Measurements from ENCODE around the gene LSM7. TPM values are rescaled to one million over a fixed set of nuclear protein-coding genes. Genes with fewer than 3 reads are reported as not detected.

Gene LSM7
- total and polyA plus RNA-seq, 2 of the 13 experiments (the other 11 are each of a cell fraction or from before 2014, with no cell fraction given) = 140 to 205 TPM

GRCh38 chr19:2345076-2345475 is 16.7 kb upstream of the LSM7 start:
- Histone ChIP-seq H3K9ac (ENCODE audit: insufficient read depth, low read depth, low read length) (no peak overlapping the region), H3K27ac (ENCODE audit: extremely low read length, insufficient read depth, low read length) (no peak overlapping the region), H3K4me3 (replicated peaks in 1 of 3; ENCODE audit: insufficient read depth in 1 of 3, low read depth in 2 of 3, low read length in 3 of 3) (no peak overlapping the region), H2AFZ (ENCODE audit: low read length) (no peak overlapping the region), H3K27me3 (ENCODE audit: control insufficient read depth in 1 of 2, insufficient read depth in 2 of 2, low read length in 2 of 2) (no peaks in the 10 kb centered on the region), H3K36me3 (replicated peaks in 1 of 2; ENCODE audit: control insufficient read depth in 1 of 2, insufficient read depth in 2 of 2, low read length in 2 of 2) (no peaks in the 10 kb centered on the region; a peak in 1 of 5 replicates), H3K4me1 (ENCODE audit: insufficient read depth, low read length) (peaks cover 9% of the 10 kb centered on the region), H3K4me2 (ENCODE audit: low read depth, low read length) (no peak overlapping the region), H4K20me1 (ENCODE audit: insufficient read depth, low read length) (no peaks in the 10 kb centered on the region), H3K79me2 (ENCODE audit: insufficient read depth, low read length) (no peaks in the 10 kb centered on the region), H3K9me3 (ENCODE audit: low read length) (no peaks in the 10 kb centered on the region)
- ChIA-PET CTCF (ENCODE audit: low intra/inter-chr PET ratio, low total read pairs) (no interaction called here), POLR2A (no interaction called here)
- in situ Hi-C loops (cut with HindIII; ENCODE audit: extremely low pct_ligation_motif_present, low pct_unique_long_range_greater_than_20kb) = no loop called here
- FAIRE-seq (no peak), ATAC-seq (no peak), DNase-seq (ENCODE audit: low spot score) (no peak)
- no TSS peak for BruUV-seq (replicated peaks)
- WGBS (ENCODE audit: low lambda C conversion rate) = 100% methylated on average over 6 of the region's 17 CpGs
- intact Hi-C loops (cut with micrococcal nuclease; ENCODE audit: unreplicated experiment) = no loop called here
- TF ChIP-seq FOXC1 (CRISPR knock-in tag; IDR thresholded peaks at IDR 0.05; ENCODE audit: borderline replicate concordance) (no peak), MTF2 (CRISPR knock-in tag; IDR thresholded peaks at IDR 0.05; ENCODE audit: borderline replicate concordance) (no peak), YEATS4 (CRISPR knock-in tag; IDR thresholded peaks at IDR 0.05; ENCODE audit: borderline replicate concordance) (no peak), SIX4 (CRISPR knock-in tag; IDR thresholded peaks at IDR 0.05) (no peak), PAX8 (CRISPR knock-in tag; IDR thresholded peaks at IDR 0.05; ENCODE audit: borderline replicate concordance) (no peak), CCDC6 (CRISPR knock-in tag; IDR thresholded peaks at IDR 0.05) (no peak), NCOR1 (IDR thresholded peaks at IDR 0.05; ENCODE audit: borderline replicate concordance, low read length) (no peak), TFDP1 (CRISPR knock-in tag; IDR thresholded peaks at IDR 0.05; ENCODE audit: borderline replicate concordance) (no peak), REL (CRISPR knock-in tag; conservative IDR thresholded peaks at IDR 0.05) (no peak), EED (CRISPR knock-in tag; IDR thresholded peaks at IDR 0.05) (no peak), ZSCAN9 (CRISPR knock-in tag; IDR thresholded peaks at IDR 0.05; ENCODE audit: borderline replicate concordance) (no peak), TBL1XR1 (IDR thresholded peaks at IDR 0.05; ENCODE audit: borderline replicate concordance, low read length, partially characterized antibody) (no peak)
- TF ChIP-seq, protein P1, sequence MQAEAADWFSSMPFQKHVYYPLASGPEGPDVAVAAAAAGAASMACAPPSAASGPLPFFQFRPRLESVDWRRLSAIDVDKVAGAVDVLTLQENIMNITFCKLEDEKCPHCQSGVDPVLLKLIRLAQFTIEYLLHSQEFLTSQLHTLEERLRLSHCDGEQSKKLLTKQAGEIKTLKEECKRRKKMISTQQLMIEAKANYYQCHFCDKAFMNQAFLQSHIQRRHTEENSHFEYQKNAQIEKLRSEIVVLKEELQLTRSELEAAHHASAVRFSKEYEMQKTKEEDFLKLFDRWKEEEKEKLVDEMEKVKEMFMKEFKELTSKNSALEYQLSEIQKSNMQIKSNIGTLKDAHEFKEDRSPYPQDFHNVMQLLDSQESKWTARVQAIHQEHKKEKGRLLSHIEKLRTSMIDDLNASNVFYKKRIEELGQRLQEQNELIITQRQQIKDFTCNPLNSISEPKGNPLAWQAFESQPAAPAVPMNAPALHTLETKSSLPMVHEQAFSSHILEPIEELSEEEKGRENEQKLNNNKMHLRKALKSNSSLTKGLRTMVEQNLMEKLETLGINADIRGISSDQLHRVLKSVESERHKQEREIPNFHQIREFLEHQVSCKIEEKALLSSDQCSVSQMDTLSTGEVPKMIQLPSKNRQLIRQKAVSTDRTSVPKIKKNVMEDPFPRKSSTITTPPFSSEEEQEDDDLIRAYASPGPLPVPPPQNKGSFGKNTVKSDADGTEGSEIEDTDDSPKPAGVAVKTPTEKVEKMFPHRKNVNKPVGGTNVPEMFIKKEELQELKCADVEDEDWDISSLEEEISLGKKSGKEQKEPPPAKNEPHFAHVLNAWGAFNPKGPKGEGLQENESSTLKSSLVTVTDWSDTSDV (CRISPR knock-in tag; IDR thresholded peaks at IDR 0.05) = no peak

Measured in HepG2 (cell line).